CD14-positive monocyte (primary cell): ENCODE measurements around the gene DOCK8. TPM values are rescaled to one million over a fixed set of nuclear protein-coding genes. Genes with fewer than 3 reads are reported as not detected.

Source experiments
- DNase-seq, 3 donors: peaks; one replicate each; pipeline ENCODE4 v3.0.0-alpha.2; 2011 to 2022
- H2AFZ ChIP-seq: 2 replicates; pipeline ENCODE4 v1.6.0; 2012; ENCODE audit warnings: mild to moderate bottlenecking, low read depth, low read length, inconsistent platforms; ENCODE audit not compliant: insufficient read depth, poor library complexity, severe bottlenecking
- H3K27ac ChIP-seq, 2 donors: 1 replicate in 1 of 2; 2 replicates in 1 of 2; pipeline ENCODE4 v1.5.1; 2012 to 2013; ENCODE audit warnings: low read length in 2 of 2, control low read depth in 1 of 2, inconsistent platforms in 1 of 2, low read depth in 1 of 2, mild to moderate bottlenecking in 1 of 2
- H3K27me3 ChIP-seq, 2 donors: one replicate each; pipeline versions ENCODE4 v1.6.0 to v1.6.1; 2011 to 2013; ENCODE audit warnings: low read length in 2 of 2; ENCODE audit not compliant: control insufficient read depth in 2 of 2, insufficient read depth in 2 of 2
- H3K36me3 ChIP-seq, 2 donors: replicated peaks in 1 of 2; 1 replicate in 1 of 2; 2 replicates in 1 of 2; pipeline versions ENCODE4 v1.5.1 to v1.6.1; 2012 to 2013; ENCODE audit warnings: low read length in 2 of 2, control low read depth in 1 of 2, inconsistent platforms in 1 of 2, mild to moderate bottlenecking in 1 of 2; ENCODE audit not compliant: insufficient read depth in 2 of 2, control insufficient read depth in 1 of 2
- H3K4me1 ChIP-seq, 2 donors: 1 replicate in 1 of 2; 2 replicates in 1 of 2; pipeline versions ENCODE4 v1.5.1 to v1.6.1; 2012 to 2013; ENCODE audit warnings: low read length in 2 of 2, control low read depth in 1 of 2, inconsistent platforms in 1 of 2, mild to moderate bottlenecking in 1 of 2, moderate library complexity in 1 of 2; ENCODE audit not compliant: insufficient read depth in 2 of 2, control insufficient read depth in 1 of 2
- H3K4me2 ChIP-seq: replicated peaks from 2 replicates; pipeline ENCODE3; 2012; ENCODE audit warnings: low read length, moderate library complexity, mild to moderate bottlenecking; ENCODE audit not compliant: poor library complexity, severe bottlenecking; ENCODE audit errors: extremely low read depth
- H3K4me3 ChIP-seq, 3 experiments: fragments of 200-600 bp in 1 of 3; sonication (generic) in 1 of 3; replicated peaks in 1 of 3; 1 replicate in 2 of 3; 2 replicates in 1 of 3; pipeline ENCODE4 v1.5.1; 2011 to 2013; ENCODE audit warnings: low read length in 3 of 3, mild to moderate bottlenecking in 3 of 3, control low read depth in 2 of 3, low read depth in 2 of 3, inconsistent platforms in 1 of 3, moderate library complexity in 1 of 3
- H3K79me2 ChIP-seq: 2 replicates; pipeline ENCODE4 v1.6.0; 2012; ENCODE audit warnings: mild to moderate bottlenecking, control low read depth, inconsistent platforms, low read length, moderate library complexity; ENCODE audit not compliant: insufficient read depth
- H3K9ac ChIP-seq: 2 replicates; pipeline ENCODE4 v1.6.0; 2017; ENCODE audit warnings: low read length, mild to moderate bottlenecking; ENCODE audit not compliant: insufficient read depth, poor library complexity, severe bottlenecking
- H3K9me3 ChIP-seq, 2 donors: replicated peaks in 1 of 2; 1 replicate in 1 of 2; 2 replicates in 1 of 2; pipeline versions ENCODE4 v1.5.1 to v1.6.1; 2012 to 2013; ENCODE audit warnings: low read length in 2 of 2, control low read depth in 1 of 2; ENCODE audit not compliant: control insufficient read depth in 1 of 2, insufficient read depth in 1 of 2
- H4K20me1 ChIP-seq: 2 replicates; pipeline ENCODE4 v1.6.0; 2012; ENCODE audit warnings: mild to moderate bottlenecking, low read length, control low read depth, moderate library complexity; ENCODE audit not compliant: insufficient read depth
- H3K27ac Mint-ChIP-seq, 7 donors: one replicate each; pipeline ENCODE4 v1.8.0; 2020; ENCODE audit warnings: mild to moderate bottlenecking in 7 of 7, mixed read lengths in 7 of 7, moderate library complexity in 6 of 7, inconsistent platforms in 2 of 7
- H3K27me3 Mint-ChIP-seq, 3 donors: one replicate each; pipeline ENCODE4 v1.8.0; 2021 to 2022; ENCODE audit warnings: low read depth in 3 of 3, mild to moderate bottlenecking in 3 of 3, mixed read lengths in 3 of 3, moderate library complexity in 3 of 3, inconsistent platforms in 1 of 3
- H3K36me3 Mint-ChIP-seq, 2 donors: one replicate each; pipeline ENCODE4 v1.8.0; 2020; ENCODE audit warnings: mixed read lengths in 2 of 2, inconsistent platforms in 1 of 2, mild to moderate bottlenecking in 1 of 2
- H3K4me1 Mint-ChIP-seq: one replicate; pipeline ENCODE4 v1.8.0; 2020; ENCODE audit warnings: mild to moderate bottlenecking, mixed read lengths
- H3K4me3 Mint-ChIP-seq, 2 donors: one replicate each; pipeline ENCODE4 v1.8.0; 2020; ENCODE audit warnings: mild to moderate bottlenecking in 2 of 2, mixed read lengths in 2 of 2, moderate library complexity in 1 of 2
- H3K9me3 Mint-ChIP-seq, 7 donors: one replicate each; pipeline ENCODE4 v1.8.0; 2020 to 2022; ENCODE audit warnings: mixed read lengths in 7 of 7, mild to moderate bottlenecking in 6 of 7, moderate library complexity in 6 of 7, inconsistent platforms in 2 of 7
- CTCF ChIP-seq: fragments of 200-600 bp; IDR thresholded peaks from one replicate; pipeline ENCODE4 v1.8.0; 2022; ENCODE audit warnings: antibody characterized with exemption, mild to moderate bottlenecking
- WGBS: methylation state at CpG from one replicate; pipeline ENCODE4 v1.1.5; 2013; ENCODE audit warnings: missing lambda C conversion rate; ENCODE audit not compliant: insufficient coverage; 5-methylcytosine and 5-hydroxymethylcytosine counted together
- intact Hi-C, 2 donors: fragments of 100-400 bp; cut with micrococcal nuclease; formaldehyde crosslinking; loops; one replicate each; pipeline versions ENCODE4 v1.15.0 to v1.15.1; 2023
- polyA plus RNA-seq, 3 donors: library from polyadenylated mRNA; depleted of rRNA in 1 of 3; unstranded in 2 of 3; stranded (reverse) in 1 of 3; fragments of 300-500 nt in 2 of 3; fragments of >200 nt in 1 of 3; fragmentation: Illumina TruSeq in 2 of 3; gene quantifications; 1 replicate in 2 of 3; 2 replicates in 1 of 3; pipeline ENCODE4 v1.2.3, GENCODE V29; 2012 to 2021

Gene DOCK8
- polyA plus RNA-seq, 3 donors: 46.8 to 100 (median 95.4) TPM

GRCh38 chr9:462121-462520, 247.5 kb downstream of the DOCK8 start:
- H3K79me2 ChIP-seq: peaks cover 4% of the 10 kb centered on the region
- H3K4me1 ChIP-seq: no peaks in the 10 kb centered on the region
- Mint-ChIP-seq H3K4me1 (no peaks in the 10 kb centered on the region), H3K27me3 (no peaks in the 10 kb centered on the region), H3K9me3 (no peaks in the 10 kb centered on the region), H3K36me3 (peaks cover 78 to 88% of the 10 kb centered on the region in 2 donors), H3K4me3 (no peak overlapping the region), H3K27ac (no peak overlapping the region)
- peaks cover 86 to 97% of the 10 kb centered on the region in 2 donors for H3K36me3 ChIP-seq
- peaks cover 85% of the 10 kb centered on the region for H4K20me1 ChIP-seq
- H3K9me3 ChIP-seq: no peaks in the 10 kb centered on the region
- 100% methylated on average over 1 of the region's 2 CpGs for whole genome bisulfite sequencing
- H3K27me3 ChIP-seq: no peaks in the 10 kb centered on the region
- no peak overlapping the region for H3K9ac ChIP-seq
- no peak for TF ChIP-seq CTCF
- intact Hi-C loops: no loop called here
- H3K27ac ChIP-seq: no peak overlapping the region
- no peak for DNase-seq
- no peak overlapping the region for H3K4me2 ChIP-seq
- H2AFZ ChIP-seq: no peak overlapping the region
- no peak overlapping the region for H3K4me3 ChIP-seq

- intact Hi-C loops: no loop called here
- WGBS: no CpG with 5 or more reads among the region's 1 CpG
- no peaks in the 10 kb centered on the region for H3K9me3 ChIP-seq
- H3K4me3 ChIP-seq: no peak overlapping the region
- H2AFZ ChIP-seq: no peak overlapping the region
- Mint-ChIP-seq H3K27me3 (no peaks in the 10 kb centered on the region), H3K36me3 (peaks cover 73 to 83% of the 10 kb centered on the region in 2 donors), H3K4me3 (no peak overlapping the region), H3K4me1 (no peaks in the 10 kb centered on the region), H3K27ac (peak overlapping the region in 1 of 7 donors; percentile 72), H3K9me3 (no peaks in the 10 kb centered on the region)
- H3K27me3 ChIP-seq: no peaks in the 10 kb centered on the region
- no peaks in the 10 kb centered on the region for H3K4me1 ChIP-seq
- no peak overlapping the region for H3K4me2 ChIP-seq
- TF ChIP-seq CTCF: no peak
- H3K9ac ChIP-seq: no peak overlapping the region
- peaks cover 80% of the 10 kb centered on the region for H4K20me1 ChIP-seq
- H3K27ac ChIP-seq: no peak overlapping the region
- no peak for DNase-seq
- peaks cover 3% of the 10 kb centered on the region for H3K79me2 ChIP-seq
- peaks cover 81 to 92% of the 10 kb centered on the region in 2 donors for H3K36me3 ChIP-seq
Measured at GRCh38 chr9:462606-463005, 247.9 kb downstream of the DOCK8 start.
